Activated T-helper 9 cell treated with anti-CD3 and anti-CD28 coated beads, Interleukin-2, amount 50 U/mL, for 16 hours (primary cell): ENCODE measurements around the gene NR2F1.

Source experiments
- DNase-seq: peaks from one replicate; pipeline ENCODE4 v3.0.0-alpha.2; 2020; ENCODE audit warnings: low read depth

The NR2F1 gene

GRCh38 chr5:93642526-93642925 is 59.5 kb downstream of the NR2F1 start:
- no peak for DNase-seq
